Measurements from ENCODE around the gene PPP2R5C.

GRCh38 chr14:101730626-101731186 lies 30.8 kb upstream of the PPP2R5C start:
- TF ChIP-seq CTCF (IDR thresholded peaks at IDR 0.05; ENCODE audit: extremely low read depth in 1 of 2, insufficient read depth in 1 of 2, low read depth in 1 of 2, low read length in 2 of 2) (no peak), POLR2A (IDR thresholded peaks at IDR 0.05; ENCODE audit: low read depth, low read length) (no peak), MAX (IDR thresholded peaks at IDR 0.05; ENCODE audit: insufficient read depth, insufficient read length) (no peak), EZH2 (IDR thresholded peaks at IDR 0.05; ENCODE audit: borderline replicate concordance, low read depth, low read length, severe bottlenecking) (no peak), POLR2AphosphoS5 (IDR thresholded peaks at IDR 0.05; ENCODE audit: insufficient read depth, low read depth, low read length) (no peak)
